ENCODE results near the gene ZNF358. TPM values are rescaled to one million over a fixed set of nuclear protein-coding genes. Genes with fewer than 3 reads are reported as not detected.

The ZNF358 gene
- total and polyA plus RNA-seq, 2 donors (not counting 1 experiment from before 2014, with no cell fraction given), result 16.7 to 26.8 TPM

GRCh38 chr19:7560255-7560654 is 44.4 kb downstream of the ZNF358 start:
- no peaks in the 10 kb centered on the region for H3K79me2 ChIP-seq (ENCODE audit: control insufficient read depth, insufficient read depth, low read length)
- no peaks in the 10 kb centered on the region for H3K27me3 ChIP-seq (ENCODE audit: control insufficient read depth, insufficient read depth, low read length)
- no peaks in the 10 kb centered on the region for H3K4me1 ChIP-seq (ENCODE audit: control insufficient read depth, extremely low read depth, insufficient read depth, low read length)
- no peaks in the 10 kb centered on the region for H3K9me3 ChIP-seq (ENCODE audit: control insufficient read depth, insufficient read depth, low read depth, low read length)
- H3K36me3 ChIP-seq (ENCODE audit: control insufficient read depth, insufficient read depth, low read length), result peaks cover 27% of the 10 kb centered on the region
- H3K4me3 ChIP-seq (replicated peaks in 1 of 4; ENCODE audit: control extremely low read depth in 1 of 4, insufficient read depth in 1 of 4, low read depth in 3 of 4, low read length in 4 of 4), result no peak overlapping the region
- H3K4me2 ChIP-seq (ENCODE audit: extremely low read depth, insufficient read depth, low read length), result no peak overlapping the region
- H3K9ac ChIP-seq (ENCODE audit: insufficient read depth, low read length), result no peak overlapping the region
- DNase-seq (ENCODE audit: low read depth in 2 of 2), result no peak
- TF ChIP-seq EZH2 (IDR thresholded peaks at IDR 0.05; ENCODE audit: low read length, missing control alignments), result no peak
- TF ChIP-seq CTCF (conservative IDR thresholded peaks at IDR 0.05 in 1 of 2, IDR thresholded peaks at IDR 0.05 in 1 of 2; ENCODE audit: low read depth in 1 of 2, low read length in 2 of 2), result no peak
- H4K20me1 ChIP-seq (ENCODE audit: control insufficient read depth, extremely low read depth, insufficient read depth, low read length), result no peaks in the 10 kb centered on the region
- no peak overlapping the region for H3K27ac ChIP-seq (ENCODE audit: insufficient read depth, low read length)
- H2AFZ ChIP-seq (ENCODE audit: low read length), result no peak overlapping the region

- TF ChIP-seq CTCF (conservative IDR thresholded peaks at IDR 0.05 in 1 of 2, IDR thresholded peaks at IDR 0.05 in 1 of 2; ENCODE audit: low read depth in 1 of 2, low read length in 2 of 2), result no peak
- no peak for TF ChIP-seq EZH2 (IDR thresholded peaks at IDR 0.05; ENCODE audit: low read length, missing control alignments)
- DNase-seq (ENCODE audit: low read depth in 2 of 2), result no peak
These were observed 45.4 kb downstream of the ZNF358 start for GRCh38 chr19:7561325-7561724.

GRCh38 chr19:7562646-7563393 is 46.9 kb downstream of the ZNF358 start:
- H3K79me2 ChIP-seq (ENCODE audit: control insufficient read depth, insufficient read depth, low read length), result no peaks in the 10 kb centered on the region
- H3K4me3 ChIP-seq (replicated peaks in 1 of 4; ENCODE audit: control extremely low read depth in 1 of 4, insufficient read depth in 1 of 4, low read depth in 3 of 4, low read length in 4 of 4), result no peak overlapping the region
- H4K20me1 ChIP-seq (ENCODE audit: control insufficient read depth, extremely low read depth, insufficient read depth, low read length), result no peaks in the 10 kb centered on the region
- no peaks in the 10 kb centered on the region for H3K27me3 ChIP-seq (ENCODE audit: control insufficient read depth, insufficient read depth, low read length)
- H3K9me3 ChIP-seq (ENCODE audit: control insufficient read depth, insufficient read depth, low read depth, low read length), result no peaks in the 10 kb centered on the region
- DNase-seq (ENCODE audit: low read depth in 2 of 2), result no peak
- no peaks in the 10 kb centered on the region for H3K4me1 ChIP-seq (ENCODE audit: control insufficient read depth, extremely low read depth, insufficient read depth, low read length)
- no peak overlapping the region for H2AFZ ChIP-seq (ENCODE audit: low read length)
- H3K4me2 ChIP-seq (ENCODE audit: extremely low read depth, insufficient read depth, low read length), result no peak overlapping the region
- no peak for TF ChIP-seq EZH2 (IDR thresholded peaks at IDR 0.05; ENCODE audit: low read length, missing control alignments)
- TF ChIP-seq CTCF (conservative IDR thresholded peaks at IDR 0.05 in 1 of 2, IDR thresholded peaks at IDR 0.05 in 1 of 2; ENCODE audit: low read depth in 1 of 2, low read length in 2 of 2), result no peak
- H3K36me3 ChIP-seq (ENCODE audit: control insufficient read depth, insufficient read depth, low read length), result peaks cover 14% of the 10 kb centered on the region
- no peak overlapping the region for H3K27ac ChIP-seq (ENCODE audit: insufficient read depth, low read length)
- no peak overlapping the region for H3K9ac ChIP-seq (ENCODE audit: insufficient read depth, low read length)

More at GRCh38 chr19:7561325-7561724, 45.4 kb downstream of the ZNF358 start:
- no peak overlapping the region for H3K4me3 ChIP-seq (replicated peaks in 1 of 4; ENCODE audit: control extremely low read depth in 1 of 4, insufficient read depth in 1 of 4, low read depth in 3 of 4, low read length in 4 of 4)
- no peaks in the 10 kb centered on the region for H3K9me3 ChIP-seq (ENCODE audit: control insufficient read depth, insufficient read depth, low read depth, low read length)
- no peak overlapping the region for H3K27ac ChIP-seq (ENCODE audit: insufficient read depth, low read length)
- no peak overlapping the region for H3K9ac ChIP-seq (ENCODE audit: insufficient read depth, low read length)
- H3K36me3 ChIP-seq (ENCODE audit: control insufficient read depth, insufficient read depth, low read length), result peaks cover 23% of the 10 kb centered on the region
- no peak overlapping the region for H2AFZ ChIP-seq (ENCODE audit: low read length)
- H3K4me1 ChIP-seq (ENCODE audit: control insufficient read depth, extremely low read depth, insufficient read depth, low read length), result no peaks in the 10 kb centered on the region
- no peaks in the 10 kb centered on the region for H3K79me2 ChIP-seq (ENCODE audit: control insufficient read depth, insufficient read depth, low read length)
- H3K4me2 ChIP-seq (ENCODE audit: extremely low read depth, insufficient read depth, low read length), result no peak overlapping the region
- no peaks in the 10 kb centered on the region for H4K20me1 ChIP-seq (ENCODE audit: control insufficient read depth, extremely low read depth, insufficient read depth, low read length)
- H3K27me3 ChIP-seq (ENCODE audit: control insufficient read depth, insufficient read depth, low read length), result no peaks in the 10 kb centered on the region

All from fibroblast of lung (primary cell).